Measurements from ENCODE around the gene TNFSF15.

The TNFSF15 gene

DNA sequence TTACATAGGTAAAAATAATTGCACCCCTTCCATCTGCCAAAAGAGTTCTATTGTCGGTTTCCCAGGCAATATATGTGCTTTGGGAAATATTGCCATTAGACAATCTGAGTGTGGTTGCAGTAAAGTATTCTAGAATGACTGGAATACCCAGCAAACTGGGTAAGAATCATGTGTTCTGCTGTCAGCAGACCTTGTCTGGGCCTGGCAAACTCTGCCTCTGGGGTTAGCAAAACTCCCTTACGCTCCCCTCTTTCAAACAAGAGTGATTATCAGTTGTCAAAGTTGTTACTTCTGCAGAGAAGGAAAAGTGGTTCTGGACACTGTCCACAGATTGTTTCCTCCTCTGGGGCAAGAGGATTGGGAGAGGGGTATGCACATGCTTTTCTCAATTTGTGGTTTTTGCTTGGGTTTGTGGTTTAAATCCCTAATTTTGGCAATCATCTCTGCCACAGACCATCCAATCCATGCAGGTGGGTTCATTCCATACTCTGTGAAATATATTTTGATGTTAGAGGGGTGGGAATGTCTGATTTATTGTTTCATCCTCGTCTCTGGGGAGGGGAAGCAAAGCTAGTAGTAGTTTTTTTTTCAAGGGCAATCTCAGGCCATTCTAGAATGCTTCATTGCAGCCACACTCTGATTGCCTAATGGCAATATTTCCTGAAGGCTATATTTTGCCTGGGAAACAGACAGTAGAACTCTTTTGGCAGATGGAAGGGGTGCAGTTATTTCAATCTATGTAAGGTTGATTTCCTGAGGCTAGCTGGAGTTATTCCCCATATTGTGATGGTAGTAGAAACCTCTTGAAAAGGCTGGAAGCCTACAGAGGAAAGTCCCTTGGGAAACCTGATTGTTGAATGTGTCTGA, 24.0 kb upstream of the TNFSF15 start:
- H3K36me3 ChIP-seq (replicated peaks; ENCODE audit: low read depth, low read length): peaks cover 3% of the 10 kb centered on the region
- H3K27me3 ChIP-seq (ENCODE audit: low read depth, low read length): peaks cover 9% of the 10 kb centered on the region; the same call in 1 of the 2 replicates
- no peak for TF ChIP-seq EZH2phosphoT487 (IDR thresholded peaks at IDR 0.05; ENCODE audit: low read depth)
- TF ChIP-seq, protein P1, sequence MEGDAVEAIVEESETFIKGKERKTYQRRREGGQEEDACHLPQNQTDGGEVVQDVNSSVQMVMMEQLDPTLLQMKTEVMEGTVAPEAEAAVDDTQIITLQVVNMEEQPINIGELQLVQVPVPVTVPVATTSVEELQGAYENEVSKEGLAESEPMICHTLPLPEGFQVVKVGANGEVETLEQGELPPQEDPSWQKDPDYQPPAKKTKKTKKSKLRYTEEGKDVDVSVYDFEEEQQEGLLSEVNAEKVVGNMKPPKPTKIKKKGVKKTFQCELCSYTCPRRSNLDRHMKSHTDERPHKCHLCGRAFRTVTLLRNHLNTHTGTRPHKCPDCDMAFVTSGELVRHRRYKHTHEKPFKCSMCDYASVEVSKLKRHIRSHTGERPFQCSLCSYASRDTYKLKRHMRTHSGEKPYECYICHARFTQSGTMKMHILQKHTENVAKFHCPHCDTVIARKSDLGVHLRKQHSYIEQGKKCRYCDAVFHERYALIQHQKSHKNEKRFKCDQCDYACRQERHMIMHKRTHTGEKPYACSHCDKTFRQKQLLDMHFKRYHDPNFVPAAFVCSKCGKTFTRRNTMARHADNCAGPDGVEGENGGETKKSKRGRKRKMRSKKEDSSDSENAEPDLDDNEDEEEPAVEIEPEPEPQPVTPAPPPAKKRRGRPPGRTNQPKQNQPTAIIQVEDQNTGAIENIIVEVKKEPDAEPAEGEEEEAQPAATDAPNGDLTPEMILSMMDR (IDR thresholded peaks at IDR 0.05; ENCODE audit: low read depth, low read length): no peak
- H3K4me2 ChIP-seq (ENCODE audit: low read length): no peak overlapping the region
- H3K79me2 ChIP-seq (ENCODE audit: low read length): no peaks in the 10 kb centered on the region
- no peak overlapping the region for H3K4me3 ChIP-seq (ENCODE audit: low read length)
- peaks cover 10% of the 10 kb centered on the region for H3K4me1 ChIP-seq (ENCODE audit: low read length)
- no peaks in the 10 kb centered on the region for H3K9me3 ChIP-seq (ENCODE audit: insufficient read depth, low read length)
- H3K27ac ChIP-seq (ENCODE audit: low read length): no peak overlapping the region
- H4K20me1 ChIP-seq (ENCODE audit: insufficient read depth, low read length): no peaks in the 10 kb centered on the region
- no peak overlapping the region for H2AFZ ChIP-seq (ENCODE audit: low read depth, low read length)
- no peak overlapping the region for H3K9ac ChIP-seq (ENCODE audit: low read length)

DNA sequence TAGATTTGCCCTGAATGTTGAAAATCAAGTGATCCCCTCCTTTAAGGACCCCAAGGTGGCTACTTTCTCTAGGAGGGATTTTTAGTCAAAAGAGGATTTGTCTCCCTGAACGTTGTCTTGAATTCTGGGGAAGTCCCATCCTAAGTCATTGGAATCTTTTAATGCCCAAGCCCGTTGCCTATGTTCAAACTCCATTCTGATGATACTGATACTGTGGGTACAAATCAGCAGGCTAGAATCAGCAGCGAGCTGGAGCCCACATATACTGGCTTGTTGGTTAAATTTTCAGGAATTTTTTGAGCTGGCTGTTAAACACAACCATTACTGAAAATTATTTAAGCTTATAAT, 22.4 kb upstream of the TNFSF15 start:
- Histone ChIP-seq H3K9me3 (ENCODE audit: insufficient read depth, low read length) (no peaks in the 10 kb centered on the region), H3K4me3 (ENCODE audit: low read length) (no peak overlapping the region), H2AFZ (ENCODE audit: low read depth, low read length) (no peak overlapping the region), H3K4me1 (ENCODE audit: low read length) (peaks cover 10% of the 10 kb centered on the region), H3K79me2 (ENCODE audit: low read length) (no peaks in the 10 kb centered on the region), H3K9ac (ENCODE audit: low read length) (no peak overlapping the region), H3K27me3 (ENCODE audit: low read depth, low read length) (peaks cover 6% of the 10 kb centered on the region; the same call in 1 of the 2 replicates), H4K20me1 (ENCODE audit: insufficient read depth, low read length) (no peaks in the 10 kb centered on the region), H3K4me2 (ENCODE audit: low read length) (0 out of 2 replicates have a peak overlapping the region, but pooled peaks have one; percentile 12), H3K27ac (ENCODE audit: low read length) (no peak overlapping the region), H3K36me3 (replicated peaks; ENCODE audit: low read depth, low read length) (peaks cover 3% of the 10 kb centered on the region)
- TF ChIP-seq, protein P1 (IDR thresholded peaks at IDR 0.05; ENCODE audit: low read depth, low read length): no peak

DNA sequence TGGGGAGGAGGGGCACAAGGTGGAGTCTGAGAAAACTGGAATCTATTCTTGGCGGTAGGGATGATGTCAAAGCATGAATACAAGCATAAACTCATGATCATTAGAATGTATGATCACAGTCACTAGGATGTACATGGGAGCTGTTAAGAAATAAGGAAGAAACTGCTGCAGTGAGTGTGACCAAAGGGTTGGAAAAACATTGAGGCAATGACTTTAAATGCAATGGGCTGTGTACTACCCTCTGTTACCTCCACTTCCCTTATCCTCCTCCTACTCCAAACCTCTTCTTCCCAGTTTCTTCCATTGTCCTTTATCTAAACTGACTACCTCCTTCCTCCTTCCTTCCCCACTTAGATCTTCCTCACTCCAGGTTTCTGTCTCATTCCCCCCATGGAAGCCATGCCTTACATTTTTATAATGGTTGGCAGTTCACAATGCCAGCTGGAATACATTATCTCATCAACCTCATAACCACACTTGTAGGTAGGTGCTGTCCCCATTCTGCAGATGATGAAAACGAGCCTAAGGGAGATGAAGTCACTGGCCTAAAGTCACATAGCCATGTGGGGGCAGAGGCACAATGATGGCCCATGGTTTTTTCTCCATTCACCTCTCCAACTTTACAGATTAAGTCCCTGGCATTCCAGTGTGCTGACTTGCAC, 21.9 kb upstream of the TNFSF15 start:
- H3K9me3 ChIP-seq (ENCODE audit: insufficient read depth, low read length): no peaks in the 10 kb centered on the region
- H2AFZ ChIP-seq (ENCODE audit: low read depth, low read length): no peak overlapping the region
- peaks cover 4% of the 10 kb centered on the region; the same call in 1 of the 2 replicates for H3K27me3 ChIP-seq (ENCODE audit: low read depth, low read length)

DNA sequence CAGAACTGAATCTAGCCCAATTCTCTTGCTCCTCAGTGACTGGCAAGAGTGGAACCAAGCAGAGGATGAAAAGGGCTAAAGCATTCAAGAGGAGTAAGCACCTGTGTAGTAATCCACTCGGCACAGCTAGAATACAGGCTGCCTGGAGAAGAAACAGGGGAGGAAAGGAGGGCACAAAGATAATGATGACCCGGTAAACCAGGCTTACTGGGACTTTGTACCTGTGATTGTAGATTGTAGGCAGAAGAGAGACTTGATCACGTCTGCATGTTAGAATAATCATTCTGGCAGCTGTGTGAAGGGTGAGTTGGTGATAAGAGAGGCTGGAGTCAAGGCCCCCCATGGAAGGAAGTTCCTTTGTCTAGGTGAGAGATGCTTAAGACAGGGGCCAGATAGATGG, 20.6 kb upstream of the TNFSF15 start:
- H3K27ac ChIP-seq (ENCODE audit: low read length): no peak overlapping the region
- H3K36me3 ChIP-seq (replicated peaks; ENCODE audit: low read depth, low read length): peaks cover 3% of the 10 kb centered on the region
- no peaks in the 10 kb centered on the region for H3K79me2 ChIP-seq (ENCODE audit: low read length)
- peaks cover 4% of the 10 kb centered on the region; the same call in 1 of the 2 replicates for H3K27me3 ChIP-seq (ENCODE audit: low read depth, low read length)
- H3K9ac ChIP-seq (ENCODE audit: low read length): no peak overlapping the region
- no peak overlapping the region for H2AFZ ChIP-seq (ENCODE audit: low read depth, low read length)
- H3K4me3 ChIP-seq (ENCODE audit: low read length): no peak overlapping the region
- H3K9me3 ChIP-seq (ENCODE audit: insufficient read depth, low read length): no peaks in the 10 kb centered on the region
- H3K4me2 ChIP-seq (ENCODE audit: low read length): no peak overlapping the region
- TF ChIP-seq EZH2phosphoT487 (IDR thresholded peaks at IDR 0.05; ENCODE audit: low read depth): no peak
- TF ChIP-seq, protein P1 (IDR thresholded peaks at IDR 0.05; ENCODE audit: low read depth, low read length): no peak
- H4K20me1 ChIP-seq (ENCODE audit: insufficient read depth, low read length): no peaks in the 10 kb centered on the region
- H3K4me1 ChIP-seq (ENCODE audit: low read length): peaks cover 10% of the 10 kb centered on the region

More for the DNA sequence above, 21.9 kb upstream of the TNFSF15 start:
- Histone ChIP-seq H3K4me1 (ENCODE audit: low read length) (peaks cover 10% of the 10 kb centered on the region), H3K4me3 (ENCODE audit: low read length) (no peak overlapping the region), H4K20me1 (ENCODE audit: insufficient read depth, low read length) (no peaks in the 10 kb centered on the region), H3K36me3 (replicated peaks; ENCODE audit: low read depth, low read length) (peaks cover 3% of the 10 kb centered on the region), H3K27ac (ENCODE audit: low read length) (no peak overlapping the region), H3K79me2 (ENCODE audit: low read length) (no peaks in the 10 kb centered on the region), H3K9ac (ENCODE audit: low read length) (no peak overlapping the region), H3K4me2 (ENCODE audit: low read length) (0 out of 2 replicates have a peak overlapping the region, but pooled peaks have one; percentile 12)
- TF ChIP-seq EZH2phosphoT487 (IDR thresholded peaks at IDR 0.05; ENCODE audit: low read depth): no peak
- TF ChIP-seq, protein P1 (IDR thresholded peaks at IDR 0.05; ENCODE audit: low read depth, low read length): no peak
